ENCODE data around the gene NT5DC1.

DNA sequence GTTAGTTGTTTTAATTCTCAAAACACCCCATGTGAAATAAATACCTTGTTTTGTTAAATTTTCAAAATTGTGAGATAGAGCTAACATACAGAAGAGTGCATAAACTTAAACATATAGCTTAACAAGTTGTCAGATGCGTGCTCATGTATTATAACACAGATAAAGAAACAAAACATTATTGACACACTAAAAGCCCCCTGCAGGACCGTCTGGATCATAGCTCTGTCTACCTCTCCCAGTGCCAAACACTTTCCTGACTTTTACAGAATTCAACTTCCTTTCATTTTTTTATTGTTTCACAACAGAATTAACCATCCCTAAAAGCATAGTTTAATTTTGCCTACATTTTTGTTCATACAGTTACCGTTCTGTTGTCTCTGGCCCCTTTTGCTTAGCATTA is 22.1 kb upstream of the NT5DC1 start:
- TF ChIP-seq, protein P1, sequence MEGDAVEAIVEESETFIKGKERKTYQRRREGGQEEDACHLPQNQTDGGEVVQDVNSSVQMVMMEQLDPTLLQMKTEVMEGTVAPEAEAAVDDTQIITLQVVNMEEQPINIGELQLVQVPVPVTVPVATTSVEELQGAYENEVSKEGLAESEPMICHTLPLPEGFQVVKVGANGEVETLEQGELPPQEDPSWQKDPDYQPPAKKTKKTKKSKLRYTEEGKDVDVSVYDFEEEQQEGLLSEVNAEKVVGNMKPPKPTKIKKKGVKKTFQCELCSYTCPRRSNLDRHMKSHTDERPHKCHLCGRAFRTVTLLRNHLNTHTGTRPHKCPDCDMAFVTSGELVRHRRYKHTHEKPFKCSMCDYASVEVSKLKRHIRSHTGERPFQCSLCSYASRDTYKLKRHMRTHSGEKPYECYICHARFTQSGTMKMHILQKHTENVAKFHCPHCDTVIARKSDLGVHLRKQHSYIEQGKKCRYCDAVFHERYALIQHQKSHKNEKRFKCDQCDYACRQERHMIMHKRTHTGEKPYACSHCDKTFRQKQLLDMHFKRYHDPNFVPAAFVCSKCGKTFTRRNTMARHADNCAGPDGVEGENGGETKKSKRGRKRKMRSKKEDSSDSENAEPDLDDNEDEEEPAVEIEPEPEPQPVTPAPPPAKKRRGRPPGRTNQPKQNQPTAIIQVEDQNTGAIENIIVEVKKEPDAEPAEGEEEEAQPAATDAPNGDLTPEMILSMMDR (IDR thresholded peaks at IDR 0.05; ENCODE audit: insufficient read depth, low read depth, low read length): no peak
- no peak for TF ChIP-seq EZH2 (IDR thresholded peaks at IDR 0.05; ENCODE audit: insufficient read depth, low read length)

Data from astrocyte (in vitro differentiated cells and primary cell).